ENCODE measurements around the gene ANTXR1.

ANTXR1 gene

GRCh38 chr2:69055688-69056470, 42.9 kb downstream of the ANTXR1 start:
- TF ChIP-seq CTCF (IDR thresholded peaks at IDR 0.05; ENCODE audit: insufficient read depth, low read depth, low read length, missing control alignments), result no peak
- peak; percentile 62 for DNase-seq (ENCODE audit: low read depth)
- no peak overlapping the region for H3K4me3 ChIP-seq (ENCODE audit: low read length)

GRCh38 chr2:69057660-69058059, 44.7 kb downstream of the ANTXR1 start:
- DNase-seq (ENCODE audit: low read depth), result no peak
- H3K4me3 ChIP-seq (ENCODE audit: low read length), result no peak overlapping the region
- TF ChIP-seq CTCF (IDR thresholded peaks at IDR 0.05; ENCODE audit: insufficient read depth, low read depth, low read length, missing control alignments), result no peak

- TF ChIP-seq CTCF (IDR thresholded peaks at IDR 0.05; ENCODE audit: insufficient read depth, low read depth, low read length, missing control alignments), result no peak
- no peak for DNase-seq (ENCODE audit: low read depth)
- no peak overlapping the region for H3K4me3 ChIP-seq (ENCODE audit: low read length)
Observed at GRCh38 chr2:69059731-69060290, 46.8 kb downstream of the ANTXR1 start.

GRCh38 chr2:69060938-69061501, 48.0 kb downstream of the ANTXR1 start:
- DNase-seq (ENCODE audit: low read depth), result no peak
- no peak for TF ChIP-seq CTCF (IDR thresholded peaks at IDR 0.05; ENCODE audit: insufficient read depth, low read depth, low read length, missing control alignments)
- H3K4me3 ChIP-seq (ENCODE audit: low read length), result no peak overlapping the region

GRCh38 chr2:69061525-69061924, 48.5 kb downstream of the ANTXR1 start:
- H3K4me3 ChIP-seq (ENCODE audit: low read length), result no peak overlapping the region
- no peak for DNase-seq (ENCODE audit: low read depth)
- no peak for TF ChIP-seq CTCF (IDR thresholded peaks at IDR 0.05; ENCODE audit: insufficient read depth, low read depth, low read length, missing control alignments)

GRCh38 chr2:69062307-69062962, 49.5 kb downstream of the ANTXR1 start:
- no peak for TF ChIP-seq CTCF (IDR thresholded peaks at IDR 0.05; ENCODE audit: insufficient read depth, low read depth, low read length, missing control alignments)
- DNase-seq (ENCODE audit: low read depth), result peak; percentile 8
- H3K4me3 ChIP-seq (ENCODE audit: low read length), result no peak overlapping the region

Data from epithelial cell of esophagus (primary cell).